AG20443 (cell line): ENCODE measurements around the gene SRSF4.
"Not testable (repeated sequence)": the region's sequence is repeated elsewhere in the genome, so short reads cannot be mapped to it uniquely, and the experiment has no call there.

Source experiments
- DNase-seq: peaks from one replicate; pipeline ENCODE4 v3.0.0; 2012; ENCODE audit warnings: low spot score, mixed read lengths

Gene SRSF4

DNA sequence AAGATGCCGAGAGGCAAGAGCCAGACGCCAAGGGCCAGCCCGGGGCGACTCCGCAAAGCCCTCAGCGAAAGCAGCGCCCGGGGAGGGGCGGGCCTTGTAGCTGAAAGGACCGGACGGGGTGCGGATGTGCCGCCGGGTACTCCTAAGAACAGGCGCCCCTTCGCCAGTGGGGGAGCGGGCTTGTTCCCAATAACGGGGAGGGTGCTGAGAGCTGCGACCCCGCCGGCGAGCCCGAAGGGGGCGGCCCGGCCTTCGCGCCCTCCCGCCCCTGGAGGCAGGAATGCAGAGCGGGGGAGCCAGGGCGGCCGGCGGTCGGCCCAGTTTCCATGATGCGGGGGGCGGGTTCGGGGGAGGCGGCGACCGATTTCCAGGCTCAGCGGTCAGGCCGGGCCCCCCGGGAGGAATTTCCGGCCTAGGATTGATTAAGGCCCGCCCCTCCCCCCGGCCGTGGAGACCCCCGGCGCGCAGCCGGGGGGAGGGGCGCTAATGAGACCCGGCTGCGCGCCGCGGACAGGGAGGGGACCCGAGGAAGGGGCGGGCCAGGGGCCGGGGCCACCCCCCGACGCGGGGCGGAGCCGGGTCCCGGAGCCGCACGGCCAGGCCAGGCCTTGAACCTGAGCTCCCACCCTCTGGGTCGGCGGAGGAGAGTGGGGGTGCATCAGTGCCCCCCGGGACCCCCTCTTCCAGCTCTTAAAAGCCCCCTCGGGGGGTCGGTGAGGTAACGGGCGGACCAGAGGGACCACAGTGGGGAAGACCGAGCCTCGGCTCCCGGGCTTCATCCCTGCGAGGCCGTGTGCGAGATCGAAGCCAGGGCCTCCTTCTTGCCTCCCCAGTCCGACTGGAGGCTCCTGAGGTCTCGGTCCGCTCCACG, 57.1 kb downstream of the SRSF4 start:
- peak; percentile 96 for DNase-seq

- DNase-seq, result peak; percentile 68
These were observed 57.8 kb downstream of the SRSF4 start, which contains the start of gene TMEM200B for GRCh38 chr1:29123887-29124365. Gene TMEM200B (minus strand): TSS chr1:29123903. CDS start chr1:29121828, 2,075 bp downstream.

DNA sequence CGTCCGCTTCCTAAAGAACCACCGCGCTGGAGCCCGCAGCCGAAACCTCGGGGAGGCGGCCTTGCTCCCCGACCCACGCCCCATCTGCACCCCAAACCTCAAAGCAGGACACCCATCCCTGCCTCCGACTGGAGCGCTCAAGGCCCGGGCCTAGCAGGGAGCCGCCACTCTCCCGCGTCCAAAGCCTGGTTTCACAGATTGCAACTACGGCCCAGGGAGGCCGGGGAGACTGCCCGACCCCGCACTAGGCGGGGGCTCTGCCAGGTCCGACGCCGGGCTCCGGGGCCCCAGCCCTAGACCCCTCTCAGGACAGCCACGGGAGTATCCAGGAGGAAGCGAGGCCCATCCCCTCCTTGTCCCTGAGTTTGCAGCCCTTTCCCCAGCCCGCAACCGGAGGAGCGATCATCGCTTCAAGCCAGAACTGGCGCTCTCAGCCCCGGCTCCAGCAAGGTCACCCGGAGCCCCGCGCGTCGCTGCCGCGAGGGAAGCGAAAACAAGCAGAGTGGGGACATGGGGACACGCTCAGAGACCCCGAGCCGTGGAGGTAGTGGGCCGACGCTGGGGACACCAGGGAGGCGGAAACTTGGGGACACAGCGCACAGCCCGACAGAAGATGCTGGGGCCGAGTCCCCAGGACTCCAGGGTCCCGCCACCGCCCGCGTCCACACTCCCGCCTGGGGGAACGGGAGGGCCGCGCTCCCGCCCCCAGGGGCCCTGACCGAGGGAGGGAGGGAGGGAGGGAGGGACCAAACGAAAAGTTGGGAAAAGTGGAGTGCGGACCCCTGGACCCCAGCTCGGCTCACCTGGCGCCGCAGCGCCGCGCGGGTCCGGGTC, 58.4 kb downstream of the SRSF4 start:
- peak; percentile 46 for DNase-seq

GRCh38 chr1:29122682-29123052, 59.0 kb downstream of the SRSF4 start:
- peak; percentile 95 for DNase-seq

DNA sequence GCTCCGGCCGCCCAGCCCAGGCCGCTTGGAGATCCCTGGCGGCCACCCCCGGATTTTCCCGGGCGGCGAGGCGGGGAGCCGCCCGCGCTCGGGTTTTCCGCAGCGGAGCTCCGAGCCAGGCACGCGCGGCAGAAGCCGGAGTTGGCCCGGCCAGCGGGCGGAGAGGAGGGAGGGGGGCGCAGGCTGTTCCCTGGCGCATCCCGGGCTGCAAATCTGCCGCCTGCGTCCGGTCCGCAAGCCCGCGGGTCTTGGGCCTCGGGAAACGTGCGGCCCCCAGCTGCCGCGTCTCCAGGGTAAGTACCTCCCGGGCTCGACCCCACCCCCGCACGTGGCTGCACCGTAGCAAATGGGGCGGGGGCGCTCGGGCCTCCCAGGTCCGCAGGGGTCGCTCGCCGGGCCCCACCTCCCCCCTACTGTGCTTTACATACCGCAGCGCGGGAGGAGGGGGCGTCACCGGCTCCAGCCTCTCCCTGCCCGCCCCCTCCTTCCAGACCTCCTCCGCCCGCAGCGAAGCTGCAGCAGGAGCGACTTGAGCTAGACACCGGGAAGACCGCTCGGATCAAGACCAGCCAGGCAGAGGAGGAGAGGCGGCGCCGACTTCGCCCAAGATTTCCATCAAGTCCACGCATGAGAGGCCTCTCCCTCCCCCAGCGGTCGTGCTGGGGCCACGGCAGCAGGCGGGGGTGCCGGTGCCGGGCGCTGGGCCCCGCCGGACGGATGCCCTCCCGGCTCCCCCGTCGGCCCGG, 59.6 kb downstream of the SRSF4 start:
- peak; percentile 65 for DNase-seq

DNA sequence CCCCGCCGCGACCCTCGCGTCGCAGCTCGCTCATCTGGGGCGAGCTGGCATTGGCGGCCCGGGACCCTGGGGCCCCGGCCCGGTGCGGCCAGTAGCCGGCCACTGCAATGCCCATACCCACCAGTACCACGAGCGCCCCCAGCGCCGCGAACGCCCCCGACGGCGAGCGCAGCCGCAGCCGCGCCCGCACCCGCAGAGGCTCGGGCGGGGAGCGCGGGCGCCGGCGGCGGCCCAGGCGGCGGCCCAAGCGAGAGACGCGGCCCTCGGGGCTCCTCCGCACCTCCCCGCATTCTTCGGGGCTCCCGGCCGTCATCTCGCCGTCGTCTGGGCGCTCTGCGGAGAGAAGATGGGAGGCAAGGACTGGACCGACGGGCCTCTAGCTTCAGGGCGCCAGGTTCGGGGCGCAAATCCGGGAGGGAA, 60.2 kb downstream of the SRSF4 start:
- DNase-seq, result peak; percentile 34

- peak; percentile 68 for DNase-seq
These were observed 60.7 kb downstream of the SRSF4 start for GRCh38 chr1:29120947-29121485.

DNA sequence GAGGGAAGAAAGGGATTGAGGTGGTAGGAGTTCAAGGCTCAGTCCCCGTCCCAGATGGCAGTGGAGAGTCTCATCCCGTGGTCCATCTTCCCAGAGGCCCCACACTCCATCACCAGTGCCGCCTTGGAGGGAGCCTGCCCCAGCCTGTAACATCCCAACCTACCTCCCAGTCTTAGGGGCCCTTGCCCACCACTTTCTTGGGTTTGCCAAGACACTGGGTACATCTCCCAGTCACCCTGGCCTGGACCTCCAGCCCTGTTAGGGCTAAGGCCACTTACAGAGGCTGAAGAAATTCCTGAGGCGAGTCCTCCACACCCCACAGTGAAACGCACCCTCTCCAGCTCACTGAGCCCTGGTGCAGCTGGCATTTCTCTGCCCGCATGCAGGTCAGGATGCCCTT, 61.3 kb downstream of the SRSF4 start:
- DNase-seq, result no peak

DNA sequence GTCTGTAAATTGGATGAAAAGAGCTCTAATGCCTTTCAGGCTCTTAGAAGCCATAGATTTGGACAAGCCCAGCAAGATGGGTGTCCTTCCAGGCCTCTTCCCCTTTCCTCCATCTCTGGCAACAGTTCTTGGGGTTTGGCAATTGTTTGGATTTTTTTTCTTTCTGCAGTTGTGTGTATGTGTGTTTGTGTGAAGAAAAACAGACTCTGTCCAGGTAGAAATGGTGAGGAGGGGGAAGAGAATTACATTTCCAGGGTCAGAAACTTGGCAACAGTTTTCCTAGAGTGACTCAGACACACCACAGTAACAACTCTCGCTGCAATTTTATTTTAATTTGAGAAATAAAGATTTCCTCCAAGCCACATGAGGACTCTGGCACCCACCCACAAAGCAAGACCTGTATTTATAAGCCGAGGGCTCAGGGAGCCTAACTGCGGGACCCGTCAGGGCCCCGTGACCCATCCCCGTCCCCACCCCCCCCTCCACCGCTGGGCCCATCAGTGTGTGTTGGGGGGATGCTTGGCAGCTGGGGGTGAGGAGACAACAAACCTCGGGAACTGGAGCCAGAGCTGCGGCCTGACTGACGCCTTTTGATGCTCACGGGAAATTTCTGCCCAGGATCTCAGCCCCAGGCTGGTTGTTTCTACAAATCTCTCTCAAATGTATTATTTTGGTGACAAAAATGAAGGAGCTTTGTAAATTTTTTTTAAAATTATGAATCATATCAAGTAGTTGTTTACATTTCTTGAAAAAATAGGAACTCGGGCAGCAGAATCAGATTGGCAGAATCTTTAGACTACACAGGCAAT, 62.4 kb downstream of the SRSF4 start:
- DNase-seq, result no peak

- DNase-seq, result no peak
These were observed 64.3 kb downstream of the SRSF4 start for GRCh38 chr1:29117381-29117780.

DNA sequence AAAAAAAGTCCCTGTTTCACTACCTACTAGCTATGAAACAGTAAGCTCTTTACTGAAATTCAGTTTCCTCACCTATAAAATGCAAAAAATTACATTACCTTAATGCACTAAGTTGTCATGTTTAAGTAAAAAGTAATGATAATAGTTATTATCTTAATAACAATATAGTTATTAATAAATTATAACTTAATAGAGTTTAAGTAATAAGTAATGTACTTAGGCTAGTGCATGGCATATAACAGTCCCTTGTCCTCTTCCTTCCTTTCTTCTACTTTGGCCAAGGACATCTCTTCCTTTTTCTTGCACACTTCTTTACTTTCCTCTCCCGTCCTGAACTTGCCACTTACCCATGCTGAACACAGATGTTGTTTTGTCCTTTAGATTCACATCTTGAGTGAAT, 67.0 kb downstream of the SRSF4 start:
- no peak for DNase-seq

- DNase-seq, result no peak
These were observed 68.1 kb downstream of the SRSF4 start for GRCh38 chr1:29113413-29114117.

GRCh38 chr1:29112705-29113412, 68.8 kb downstream of the SRSF4 start:
- DNase-seq, result no peak

DNA sequence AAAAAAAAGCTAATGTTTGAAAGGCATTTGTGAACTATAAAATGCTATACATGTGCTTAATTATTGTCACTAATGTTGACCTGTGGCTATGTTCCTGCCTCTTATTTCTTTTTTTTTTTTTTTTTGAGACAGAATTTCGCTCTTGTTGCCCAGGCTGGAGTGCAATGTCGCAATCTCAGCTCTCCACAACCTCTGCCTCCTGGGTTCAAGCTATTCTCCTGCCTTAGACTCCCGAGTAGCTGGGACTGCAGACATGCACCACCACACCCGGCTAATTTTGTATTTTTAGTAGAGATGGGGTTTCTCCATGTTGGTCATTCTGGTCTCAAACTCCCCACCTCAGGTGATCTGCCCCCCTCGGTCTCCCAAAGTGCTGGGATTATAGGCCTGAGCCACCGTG, 73.7 kb downstream of the SRSF4 start:
- not testable (repeated sequence) for DNase-seq

GRCh38 chr1:29105822-29106221, 75.9 kb downstream of the SRSF4 start:
- no peak for DNase-seq

DNA sequence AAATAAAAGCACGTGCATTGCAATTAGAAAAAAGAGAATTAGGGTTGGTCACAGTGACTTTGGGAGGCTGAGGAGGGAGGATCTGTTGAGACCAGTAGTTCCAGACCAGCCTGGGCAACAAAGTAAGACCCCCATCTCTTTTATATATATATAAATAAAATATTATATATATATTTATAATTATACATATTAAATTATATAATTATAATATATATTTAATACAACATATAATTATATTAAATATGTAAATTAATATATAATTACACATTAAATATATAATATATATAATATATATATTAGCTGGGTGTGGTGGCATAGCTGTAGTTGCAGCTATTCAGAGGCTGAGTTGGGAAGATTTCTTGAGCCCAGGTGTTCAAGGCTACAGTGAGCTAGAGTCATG, 81.2 kb downstream of the SRSF4 start:
- no peak for DNase-seq

- no peak for DNase-seq
These were observed 82.4 kb downstream of the SRSF4 start for GRCh38 chr1:29099286-29099685.
